MM.1S (cell line): ENCODE data around the gene FREM1.

Experiments used
- DNase-seq: peaks from one replicate; pipeline ENCODE4 v3.0.0-alpha.2; 2015
- H2AFZ ChIP-seq: fragments of 300-600 bp; sonication (generic); 2 replicates; pipeline ENCODE4 v1.6.0; 2016; ENCODE audit warnings: antibody characterized with exemption, low read length
- H3F3A ChIP-seq: fragments of 300-600 bp; sonication (generic); 2 replicates; pipeline ENCODE4 v1.6.1; 2016; ENCODE audit warnings: mild to moderate bottlenecking, antibody characterized with exemption, low read length, moderate library complexity, mixed read lengths; ENCODE audit not compliant: insufficient read depth
- H3K27ac ChIP-seq: fragments of 300-600 bp; sonication (generic); 2 replicates; pipeline ENCODE4 v1.5.1; 2016; ENCODE audit warnings: mild to moderate bottlenecking, low read length
- H3K27me3 ChIP-seq: fragments of 300-600 bp; sonication (generic); replicated peaks from 2 replicates; pipeline ENCODE4 v1.6.0; 2016; ENCODE audit warnings: low read length; ENCODE audit not compliant: insufficient read depth
- H3K36me3 ChIP-seq: fragments of 300-600 bp; sonication (generic); replicated peaks from 2 replicates; pipeline ENCODE4 v1.6.1; 2016; ENCODE audit warnings: mild to moderate bottlenecking, low read length, mixed read lengths; ENCODE audit not compliant: insufficient read depth
- H3K4me1 ChIP-seq: fragments of 300-600 bp; sonication (generic); 2 replicates; pipeline ENCODE4 v1.6.1; 2016; ENCODE audit warnings: low read length, mixed read lengths
- H3K4me2 ChIP-seq: fragments of 300-600 bp; sonication (generic); 2 replicates; pipeline ENCODE4 v1.6.0; 2016; ENCODE audit warnings: low read depth, low read length
- H3K4me3 ChIP-seq: fragments of 300-600 bp; sonication (generic); 2 replicates; pipeline ENCODE4 v1.5.1; 2016; ENCODE audit warnings: low read length, mixed read lengths
- H3K79me2 ChIP-seq: fragments of 300-600 bp; sonication (generic); 2 replicates; pipeline ENCODE4 v1.6.1; 2016; ENCODE audit warnings: mixed run types, low read length, mixed read lengths
- H3K9ac ChIP-seq: fragments of 300-600 bp; sonication (generic); 2 replicates; pipeline ENCODE4 v1.6.1; 2016; ENCODE audit warnings: low read length, mixed read lengths
- H3K9me2 ChIP-seq: fragments of 300-600 bp; sonication (generic); replicated peaks from 2 replicates; pipeline ENCODE4 v1.6.1; 2016; ENCODE audit warnings: mild to moderate bottlenecking, low read length, mixed read lengths; ENCODE audit not compliant: insufficient read depth
- H3K9me3 ChIP-seq: fragments of 300-600 bp; sonication (generic); replicated peaks from 2 replicates; pipeline ENCODE4 v1.6.1; 2016; ENCODE audit warnings: mild to moderate bottlenecking, low read length, mixed read lengths; ENCODE audit not compliant: insufficient read depth
- H4K20me1 ChIP-seq: fragments of 300-600 bp; sonication (generic); 2 replicates; pipeline ENCODE4 v1.6.1; 2016; ENCODE audit warnings: mild to moderate bottlenecking, low read length, moderate library complexity, mixed read lengths; ENCODE audit not compliant: insufficient read depth
- CTCF ChIP-seq: fragments of 300-600 bp; sonication (generic); IDR thresholded peaks from 2 replicates; pipeline ENCODE4 v1.5.1; 2016; ENCODE audit warnings: antibody characterized with exemption, low read length, mixed read lengths
- EZH2 ChIP-seq: fragments of 300-600 bp; sonication (generic); optimal IDR thresholded peaks from 2 replicates; pipeline ENCODE3; 2017; ENCODE audit warnings: low read depth, mild to moderate bottlenecking, antibody characterized with exemption, low read length, mixed read lengths
- EZH2phosphoT487 ChIP-seq: fragments of 300-600 bp; sonication (generic); IDR thresholded peaks from 2 replicates; pipeline ENCODE4 v1.6.1; 2018; ENCODE audit warnings: antibody characterized with exemption, low read length

Gene FREM1

GRCh38 chr9:14686168-14686567 lies 224.1 kb downstream of the FREM1 start:
- no peak overlapping the region for H3K4me3 ChIP-seq
- no peak overlapping the region for H2AFZ ChIP-seq
- DNase-seq = no peak
- H3K4me2 ChIP-seq = no peak overlapping the region
- no peaks in the 10 kb centered on the region for H3F3A ChIP-seq
- no peaks in the 10 kb centered on the region for H3K9me3 ChIP-seq
- TF ChIP-seq EZH2 (no peak), EZH2phosphoT487 (no peak), CTCF (no peak)
- H3K36me3 ChIP-seq = no peaks in the 10 kb centered on the region
- H3K27ac ChIP-seq = no peak overlapping the region
- H3K79me2 ChIP-seq = peaks cover 17% of the 10 kb centered on the region
- H3K27me3 ChIP-seq = no peaks in the 10 kb centered on the region
- no peaks in the 10 kb centered on the region for H3K4me1 ChIP-seq
- no peak overlapping the region for H3K9ac ChIP-seq
- H3K9me2 ChIP-seq = no peaks in the 10 kb centered on the region
- H4K20me1 ChIP-seq = no peaks in the 10 kb centered on the region
